ENCODE data around the gene FSTL5. TPM values are rescaled to one million over a fixed set of nuclear protein-coding genes. Genes with fewer than 3 reads are reported as not detected.

The FSTL5 gene
- total and polyA plus RNA-seq, 2 donors (not counting 3 experiments of a cell fraction or from before 2014, with no cell fraction given), result 1.3 to 1.9 TPM

DNA sequence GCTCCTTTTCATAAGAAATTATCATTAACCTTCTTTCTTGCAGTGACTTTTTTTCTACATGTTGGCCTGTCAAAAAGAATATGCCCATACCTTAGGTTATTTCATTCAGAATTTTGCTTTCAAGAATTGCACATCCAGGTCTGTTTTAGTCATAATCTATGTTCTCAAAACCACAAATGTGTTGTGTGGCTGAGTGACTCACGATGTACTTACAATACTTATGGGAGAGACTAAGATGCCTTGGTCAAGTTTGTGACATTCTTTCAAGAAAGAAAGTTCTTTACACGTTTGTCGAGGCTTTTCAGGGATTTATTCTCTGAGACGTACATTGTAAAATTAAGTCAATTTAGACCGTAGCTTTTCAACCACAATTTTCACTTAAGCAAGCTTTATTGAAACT is 396.7 kb downstream of the FSTL5 start:
- Histone ChIP-seq H2AFZ (ENCODE audit: low read depth, low read length) (no peak overlapping the region), H3K9me1 (replicated peaks; ENCODE audit: control insufficient read depth, extremely low read depth, insufficient read depth, low read length) (no peaks in the 10 kb centered on the region), H3K36me3 (ENCODE audit: control insufficient read depth in 2 of 2, extremely low read depth in 1 of 2, insufficient read depth in 2 of 2, low read length in 2 of 2) (no peaks in the 10 kb centered on the region), H3K4me1 (ENCODE audit: control insufficient read depth, extremely low read depth, insufficient read depth, low read length) (peaks cover 9% of the 10 kb centered on the region), H3K27ac (ENCODE audit: insufficient read depth, low read depth, low read length) (no peak overlapping the region), H4K20me1 (replicated peaks; ENCODE audit: control insufficient read depth, extremely low read depth, insufficient read depth, low read length) (no peaks in the 10 kb centered on the region), H3K9ac (replicated peaks; ENCODE audit: extremely low read depth, insufficient read depth, low read length) (no peak overlapping the region), H3K27me3 (ENCODE audit: control insufficient read depth in 2 of 2, insufficient read depth in 2 of 2, low read length in 2 of 2) (no peaks in the 10 kb centered on the region), H3K79me2 (ENCODE audit: control insufficient read depth, insufficient read depth, low read length) (no peaks in the 10 kb centered on the region), H3K9me3 (replicated peaks; ENCODE audit: control insufficient read depth, insufficient read depth, low read length) (no peaks in the 10 kb centered on the region), H3K4me3 (replicated peaks in 1 of 3; ENCODE audit: insufficient read depth in 1 of 3, low read depth in 1 of 3, low read length in 3 of 3) (no peak overlapping the region), H3K4me2 (ENCODE audit: insufficient read depth, low read length) (no peak overlapping the region)
- TF ChIP-seq, protein P1, sequence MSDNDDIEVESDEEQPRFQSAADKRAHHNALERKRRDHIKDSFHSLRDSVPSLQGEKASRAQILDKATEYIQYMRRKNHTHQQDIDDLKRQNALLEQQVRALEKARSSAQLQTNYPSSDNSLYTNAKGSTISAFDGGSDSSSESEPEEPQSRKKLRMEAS (IDR thresholded peaks at IDR 0.05; ENCODE audit: insufficient read depth, insufficient read length), result no peak
- TF ChIP-seq, protein P2, sequence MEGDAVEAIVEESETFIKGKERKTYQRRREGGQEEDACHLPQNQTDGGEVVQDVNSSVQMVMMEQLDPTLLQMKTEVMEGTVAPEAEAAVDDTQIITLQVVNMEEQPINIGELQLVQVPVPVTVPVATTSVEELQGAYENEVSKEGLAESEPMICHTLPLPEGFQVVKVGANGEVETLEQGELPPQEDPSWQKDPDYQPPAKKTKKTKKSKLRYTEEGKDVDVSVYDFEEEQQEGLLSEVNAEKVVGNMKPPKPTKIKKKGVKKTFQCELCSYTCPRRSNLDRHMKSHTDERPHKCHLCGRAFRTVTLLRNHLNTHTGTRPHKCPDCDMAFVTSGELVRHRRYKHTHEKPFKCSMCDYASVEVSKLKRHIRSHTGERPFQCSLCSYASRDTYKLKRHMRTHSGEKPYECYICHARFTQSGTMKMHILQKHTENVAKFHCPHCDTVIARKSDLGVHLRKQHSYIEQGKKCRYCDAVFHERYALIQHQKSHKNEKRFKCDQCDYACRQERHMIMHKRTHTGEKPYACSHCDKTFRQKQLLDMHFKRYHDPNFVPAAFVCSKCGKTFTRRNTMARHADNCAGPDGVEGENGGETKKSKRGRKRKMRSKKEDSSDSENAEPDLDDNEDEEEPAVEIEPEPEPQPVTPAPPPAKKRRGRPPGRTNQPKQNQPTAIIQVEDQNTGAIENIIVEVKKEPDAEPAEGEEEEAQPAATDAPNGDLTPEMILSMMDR (IDR thresholded peaks at IDR 0.05; ENCODE audit: extremely low read depth in 1 of 2, insufficient read depth in 1 of 2, low read depth in 1 of 2, low read length in 2 of 2), result no peak
- no peak for TF ChIP-seq POLR2AphosphoS5 (IDR thresholded peaks at IDR 0.05; ENCODE audit: insufficient read depth, low read depth, low read length)
- no peak for TF ChIP-seq EZH2 (IDR thresholded peaks at IDR 0.05; ENCODE audit: borderline replicate concordance, low read depth, low read length, severe bottlenecking)
- no peak for TF ChIP-seq GATA2 (IDR thresholded peaks at IDR 0.05; ENCODE audit: insufficient read depth, insufficient read length, low read depth, low read length)
- TF ChIP-seq FOS (IDR thresholded peaks at IDR 0.05; ENCODE audit: borderline replicate concordance, insufficient read depth, low read length), result no peak
- no peak for TF ChIP-seq POLR2A (IDR thresholded peaks at IDR 0.05; ENCODE audit: low read depth, low read length)
- TF ChIP-seq JUN (IDR thresholded peaks at IDR 0.05; ENCODE audit: borderline replicate concordance, insufficient read depth, insufficient read length, low read depth), result no peak
- no TSS peak for BruUV-seq (replicated peaks)
- no peak for DNase-seq (ENCODE audit: low read depth, low spot score)
- POLR2A ChIA-PET, result no interaction called here
- dilution Hi-C loops (cut with MboI; ENCODE audit: extremely low pct_ligation_motif_present, low sequenced_read_pairs), result no loop called here
- FAIRE-seq, result no peak
- CTCF ChIA-PET, result no interaction called here
- intact Hi-C loops (cut with micrococcal nuclease), result no loop called here

Data from endothelial cell of umbilical vein (primary cell).